ENCODE measurements around the gene CCDC146.

DNA sequence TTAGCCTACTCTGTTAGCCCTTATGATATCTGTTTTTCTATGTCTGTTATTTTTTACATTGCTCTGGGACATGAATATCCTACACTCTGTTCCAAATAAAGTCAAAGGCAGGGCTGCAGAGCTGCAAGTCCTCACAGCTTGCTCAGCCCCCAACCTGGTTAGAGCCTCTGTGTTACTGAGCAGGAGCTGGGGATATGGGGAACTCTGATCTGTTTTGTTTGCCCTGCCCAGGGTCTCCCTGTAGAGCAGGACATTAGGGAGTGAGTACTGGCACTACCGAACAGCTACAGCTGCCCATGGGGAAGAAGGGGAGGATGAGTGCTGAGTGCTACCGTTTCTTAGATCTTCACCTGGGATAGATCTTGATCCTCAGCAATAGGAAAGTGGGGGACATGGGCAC is 110.1 kb downstream of the CCDC146 start:
- TF ChIP-seq POLR2AphosphoS5 (IDR thresholded peaks at IDR 0.05), result no peak
- TF ChIP-seq, protein P1, sequence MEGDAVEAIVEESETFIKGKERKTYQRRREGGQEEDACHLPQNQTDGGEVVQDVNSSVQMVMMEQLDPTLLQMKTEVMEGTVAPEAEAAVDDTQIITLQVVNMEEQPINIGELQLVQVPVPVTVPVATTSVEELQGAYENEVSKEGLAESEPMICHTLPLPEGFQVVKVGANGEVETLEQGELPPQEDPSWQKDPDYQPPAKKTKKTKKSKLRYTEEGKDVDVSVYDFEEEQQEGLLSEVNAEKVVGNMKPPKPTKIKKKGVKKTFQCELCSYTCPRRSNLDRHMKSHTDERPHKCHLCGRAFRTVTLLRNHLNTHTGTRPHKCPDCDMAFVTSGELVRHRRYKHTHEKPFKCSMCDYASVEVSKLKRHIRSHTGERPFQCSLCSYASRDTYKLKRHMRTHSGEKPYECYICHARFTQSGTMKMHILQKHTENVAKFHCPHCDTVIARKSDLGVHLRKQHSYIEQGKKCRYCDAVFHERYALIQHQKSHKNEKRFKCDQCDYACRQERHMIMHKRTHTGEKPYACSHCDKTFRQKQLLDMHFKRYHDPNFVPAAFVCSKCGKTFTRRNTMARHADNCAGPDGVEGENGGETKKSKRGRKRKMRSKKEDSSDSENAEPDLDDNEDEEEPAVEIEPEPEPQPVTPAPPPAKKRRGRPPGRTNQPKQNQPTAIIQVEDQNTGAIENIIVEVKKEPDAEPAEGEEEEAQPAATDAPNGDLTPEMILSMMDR (IDR thresholded peaks at IDR 0.05), result no peak

All from upper lobe of left lung (tissue), 4 donors.